DMS 273 treated with DMSO at 0.1 percent for 48 hours (cell line): ENCODE measurements around the gene C8G.

Source experiments
- DNase-seq: peaks from one replicate; lab custom pipeline; 2025; lab: John Stamatoyannopoulos, UW

Gene C8G

DNA sequence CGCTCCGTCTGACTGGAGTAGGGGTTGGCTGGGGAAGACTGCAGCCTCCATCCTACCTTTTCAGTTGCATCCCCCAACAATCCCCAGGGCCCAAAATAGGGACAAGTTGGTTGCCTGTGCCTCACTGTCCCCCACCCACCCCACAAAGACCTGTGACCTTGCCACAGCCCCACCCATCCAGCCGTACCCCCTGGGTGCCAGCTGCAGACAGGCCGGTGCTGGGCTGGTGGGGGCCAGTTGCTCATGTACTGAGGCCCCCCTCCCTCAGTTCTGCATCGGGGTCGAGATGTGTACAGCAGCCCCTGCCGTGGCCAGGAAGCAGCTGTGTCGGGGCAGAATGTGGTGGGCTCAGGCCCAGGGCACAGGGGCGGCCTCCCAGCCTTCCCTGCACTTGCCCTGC lies 38.1 kb downstream of the C8G start:
- DNase-seq: no peak

DNA sequence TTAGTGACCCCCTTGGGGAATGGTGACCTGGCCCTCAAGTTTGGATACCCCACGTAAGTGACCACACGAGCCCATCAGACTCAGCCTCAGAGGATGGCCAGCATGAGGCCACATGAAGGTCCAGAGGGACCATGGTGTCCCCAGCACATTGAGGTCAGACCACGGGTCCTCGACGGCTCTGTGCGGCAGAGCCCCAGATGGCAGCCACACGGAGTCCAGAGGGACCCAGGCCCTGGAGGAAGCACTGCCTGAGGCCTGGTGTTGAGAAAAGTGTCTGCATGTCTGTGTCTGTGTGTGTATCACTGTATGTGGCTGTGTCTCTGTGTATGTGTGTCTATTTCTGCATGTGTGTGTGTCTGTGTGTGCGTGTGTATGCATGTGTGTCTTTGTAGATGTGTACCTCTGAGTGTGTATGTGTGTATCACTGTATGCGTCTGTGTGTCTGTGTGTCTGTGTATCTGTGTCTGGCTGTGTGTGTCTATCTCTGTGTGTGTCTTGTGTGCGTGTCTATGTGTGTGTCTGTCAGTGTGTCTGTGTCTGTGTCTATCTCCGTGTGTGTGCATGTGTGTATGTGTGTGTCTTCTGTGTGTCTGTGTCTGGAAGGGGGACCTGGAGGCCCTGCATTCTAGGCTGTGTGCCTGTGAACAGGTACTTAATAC lies 38.7 kb downstream of the C8G start:
- DNase-seq: no peak

DNA sequence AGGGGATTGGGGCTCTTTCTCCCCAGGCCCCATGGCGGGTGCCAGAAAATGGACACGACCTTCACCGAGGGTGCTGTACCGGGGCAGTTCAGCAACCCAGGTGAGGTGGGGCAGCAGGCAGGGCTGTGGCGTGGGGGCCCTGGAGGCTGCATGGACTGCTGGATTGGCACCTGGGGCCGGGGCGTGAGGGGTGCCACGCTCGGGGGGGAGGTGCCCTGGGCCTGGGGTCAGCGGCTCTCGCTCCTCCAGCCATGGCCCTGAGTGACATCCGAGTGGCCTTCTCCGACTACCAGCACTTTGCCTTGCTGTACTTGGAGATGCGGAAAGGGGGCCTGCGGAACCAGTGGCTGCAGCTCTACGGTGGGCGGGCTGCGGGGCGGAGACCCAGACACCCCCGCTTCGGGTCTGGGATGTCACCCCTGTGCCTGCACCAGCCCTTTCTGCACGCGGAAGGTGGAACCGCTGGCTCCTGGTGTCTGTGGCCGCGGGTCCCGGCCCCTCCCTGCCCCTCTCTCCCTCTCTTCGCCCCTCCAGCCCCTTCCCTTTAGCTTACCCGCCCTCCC lies 39.5 kb downstream of the C8G start:
- no peak for DNase-seq

DNA sequence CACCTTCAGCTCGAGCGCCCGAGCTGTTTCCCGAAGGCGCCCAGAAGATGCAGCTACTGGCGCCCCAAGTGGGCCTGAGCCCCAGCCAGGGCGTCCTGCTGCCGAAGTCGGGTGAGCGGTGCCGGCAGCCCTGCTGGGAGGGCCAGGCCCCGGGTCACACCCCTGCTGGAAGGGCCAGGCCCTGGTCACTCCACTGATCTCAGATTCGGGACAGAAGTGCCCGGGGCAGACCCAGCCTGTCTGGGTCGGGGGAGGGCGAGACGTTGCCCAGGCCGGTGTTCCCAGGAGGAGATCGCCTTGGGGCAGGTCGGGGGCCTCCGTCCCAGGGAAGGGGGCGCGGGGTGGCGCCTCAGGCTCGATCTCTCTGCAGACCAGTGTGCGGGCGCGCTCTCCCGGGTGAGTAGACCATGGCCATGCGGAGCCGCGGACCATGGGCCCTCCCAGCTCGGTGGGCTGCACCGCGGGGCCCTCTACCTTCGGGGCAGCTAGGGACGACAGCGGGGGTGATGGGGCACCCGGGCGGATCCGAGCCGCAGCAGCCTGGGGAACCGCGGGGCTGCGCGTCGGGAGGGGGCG lies 40.1 kb downstream of the C8G start:
- no peak for DNase-seq

DNA sequence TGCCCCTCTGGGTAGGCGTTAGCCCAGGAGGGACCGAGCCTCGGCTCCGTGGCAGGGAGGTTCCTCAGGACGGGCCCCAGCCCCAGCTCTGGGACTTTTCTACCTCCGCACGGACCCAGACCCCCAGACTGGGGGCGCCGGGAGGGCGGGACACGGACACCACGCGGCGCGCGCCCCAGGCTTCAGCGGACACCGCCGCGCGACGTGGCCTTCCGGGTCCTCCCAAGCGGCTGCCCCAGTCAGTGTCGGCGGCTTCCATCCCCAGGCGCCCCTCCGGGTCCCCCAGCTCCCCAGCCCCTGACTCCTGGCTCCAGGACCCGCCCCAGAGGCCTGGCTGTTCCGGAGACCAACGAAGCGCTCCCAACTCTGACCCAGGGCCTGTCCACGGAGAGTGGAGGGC lies 40.8 kb downstream of the C8G start:
- no peak for DNase-seq

DNA sequence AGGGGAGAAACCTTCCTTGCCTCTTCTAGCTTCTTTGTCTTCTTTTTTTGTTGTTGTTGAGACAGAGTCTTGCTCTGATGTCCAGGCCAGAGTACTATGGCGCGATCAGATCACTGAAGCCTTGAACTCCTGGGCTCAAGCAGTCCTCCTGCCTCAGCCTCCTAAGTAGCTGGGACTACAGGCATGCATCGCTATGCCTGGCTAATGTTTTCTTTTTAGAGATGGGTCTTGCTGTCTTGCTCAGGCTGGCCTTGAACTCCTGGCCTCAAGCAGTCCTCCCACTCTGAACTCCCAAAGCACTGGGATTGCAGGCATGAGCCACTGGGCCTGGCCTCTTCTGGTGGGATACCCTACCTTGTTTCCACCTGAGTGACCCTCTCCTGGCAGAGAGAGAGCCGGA lies 43.8 kb downstream of the C8G start:
- DNase-seq: no peak

DNA sequence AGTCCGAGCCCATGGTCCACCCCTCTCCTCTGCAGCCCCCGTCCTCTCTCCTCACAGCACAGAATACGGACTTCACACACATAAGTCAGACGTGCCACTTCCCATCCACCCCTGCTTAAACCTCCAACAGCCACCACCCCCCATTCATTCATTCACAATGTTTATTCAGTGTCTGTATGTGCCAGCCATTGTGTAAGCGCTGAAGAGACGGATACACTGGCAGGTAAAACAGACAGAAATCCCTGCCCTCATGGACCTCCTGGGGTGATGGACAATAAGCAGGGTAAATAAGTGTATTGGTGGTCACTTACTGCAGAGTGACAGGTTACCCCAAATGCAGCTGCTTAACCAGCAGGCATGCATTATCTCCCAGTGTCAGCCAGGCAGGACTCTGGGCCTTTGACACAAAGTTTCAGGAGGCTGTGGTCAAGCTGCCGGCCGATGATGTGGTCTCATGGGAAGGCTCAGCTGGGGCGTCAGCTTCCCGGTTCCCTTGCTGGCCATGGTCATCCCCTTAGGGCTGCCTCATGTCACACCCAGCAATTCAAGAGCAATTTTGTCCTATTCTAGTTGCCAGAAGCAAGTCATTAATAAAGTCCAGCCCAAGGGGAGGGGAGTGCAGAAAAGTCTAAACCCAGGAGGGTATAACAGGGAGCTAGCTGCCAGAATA lies 45.3 kb downstream of the C8G start:
- no peak for DNase-seq

DNA sequence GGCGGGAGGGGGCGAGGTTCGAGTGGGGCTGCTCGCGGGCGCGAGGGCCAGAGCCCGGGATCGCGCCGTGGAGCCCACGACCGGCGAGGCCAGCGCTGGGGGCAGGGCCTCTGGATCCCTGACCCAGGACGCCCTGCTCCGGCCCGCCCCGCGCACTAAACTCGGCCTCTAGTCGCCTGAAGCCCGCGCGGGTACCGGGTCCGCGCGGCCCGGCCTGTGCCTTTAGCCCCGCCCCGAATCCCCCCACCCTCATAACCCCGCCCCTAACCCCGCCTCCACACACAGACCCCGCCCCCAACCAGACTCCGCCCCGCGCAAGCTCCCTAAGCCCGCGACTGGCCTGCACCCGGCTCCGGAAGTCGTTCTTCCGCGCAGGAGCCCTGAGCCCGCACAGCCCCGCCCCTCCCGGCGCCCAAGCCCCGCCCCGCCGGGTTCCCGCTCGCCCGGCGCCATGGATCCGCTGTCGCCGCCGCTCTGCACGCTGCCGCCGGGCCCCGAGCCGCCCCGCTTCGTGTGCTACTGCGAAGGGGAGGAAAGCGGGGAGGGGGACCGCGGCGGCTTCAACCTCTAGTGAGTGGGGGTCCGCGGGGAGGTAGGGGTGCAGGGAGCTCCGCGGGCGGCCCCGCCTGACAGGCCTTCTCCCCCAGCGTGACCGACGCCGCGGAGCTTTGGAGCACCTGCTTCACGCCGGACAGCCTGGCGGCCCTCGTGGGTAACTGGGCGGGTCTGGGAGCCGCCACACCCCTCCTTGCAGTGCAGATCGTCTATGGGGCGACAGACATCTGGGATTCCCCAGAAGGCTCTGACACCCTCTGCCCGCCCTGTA lies 47.2 kb downstream of the C8G start, which contains the start of gene PAXX:
Gene PAXX, plus strand, starts transcription at position 430 of the 826 bp plus-strand sequence. Its CDS starts 22 bp downstream, at position 452.
- DNase-seq: no peak

DNA sequence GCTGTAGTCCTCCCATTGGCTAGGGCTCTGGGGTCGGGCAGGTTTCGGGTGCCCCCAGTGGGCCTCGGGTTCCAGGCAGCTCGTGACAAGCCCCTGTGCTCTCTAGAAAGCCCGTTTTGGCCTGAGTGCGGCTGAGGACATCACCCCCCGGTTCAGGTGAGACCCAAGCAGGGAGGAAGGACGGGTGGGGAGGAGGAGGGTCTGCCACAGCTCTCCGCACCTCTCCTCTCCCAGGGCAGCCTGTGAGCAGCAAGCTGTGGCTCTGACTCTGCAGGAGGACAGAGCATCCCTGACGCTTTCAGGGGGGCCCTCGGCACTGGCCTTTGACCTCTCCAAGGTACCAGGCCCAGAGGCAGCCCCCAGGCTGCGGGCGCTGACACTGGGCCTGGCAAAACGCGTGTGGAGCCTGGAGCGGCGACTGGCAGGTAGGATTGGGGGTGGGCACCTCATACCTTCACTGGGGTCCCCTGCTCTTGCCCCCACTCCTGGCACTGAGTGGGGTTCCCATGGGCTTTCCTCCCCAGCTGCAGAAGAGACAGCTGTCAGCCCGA lies 47.9 kb downstream of the C8G start:
- DNase-seq: no peak

DNA sequence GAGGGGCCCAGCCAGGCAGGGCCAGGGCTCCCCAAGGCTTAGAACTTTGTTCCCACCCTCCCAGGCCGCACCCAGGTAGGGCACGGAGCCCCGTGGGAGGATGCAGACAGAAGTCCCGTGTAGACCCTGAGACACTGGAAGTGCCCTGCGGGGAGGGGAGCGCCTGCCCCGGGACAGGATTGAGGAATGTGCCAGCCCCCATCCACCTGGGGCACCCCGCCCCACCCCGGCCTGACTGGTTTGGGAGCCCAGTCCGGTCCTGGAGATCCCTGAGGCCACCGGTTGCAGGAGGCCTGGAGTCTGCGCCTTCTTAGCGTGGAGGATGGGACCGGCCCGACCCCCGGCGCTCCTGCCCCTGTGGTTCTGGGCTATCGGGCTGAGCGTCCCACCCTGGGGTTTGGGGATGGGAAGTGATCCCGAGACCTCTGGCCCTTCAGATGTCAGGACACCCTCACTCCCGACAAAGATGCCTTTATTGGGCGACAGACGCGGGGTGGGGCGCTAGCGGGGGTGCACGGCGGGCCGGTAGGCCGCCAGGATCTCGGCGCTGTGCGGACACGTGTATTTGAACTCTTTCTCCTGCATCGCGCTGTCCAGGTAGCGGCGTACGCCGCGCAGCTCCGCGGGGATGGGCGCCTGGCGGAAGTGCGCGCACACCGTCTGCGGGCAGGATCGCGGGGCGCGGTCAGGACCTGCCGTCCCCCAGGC lies 49.3 kb downstream of the C8G start:
- no peak for DNase-seq

DNA sequence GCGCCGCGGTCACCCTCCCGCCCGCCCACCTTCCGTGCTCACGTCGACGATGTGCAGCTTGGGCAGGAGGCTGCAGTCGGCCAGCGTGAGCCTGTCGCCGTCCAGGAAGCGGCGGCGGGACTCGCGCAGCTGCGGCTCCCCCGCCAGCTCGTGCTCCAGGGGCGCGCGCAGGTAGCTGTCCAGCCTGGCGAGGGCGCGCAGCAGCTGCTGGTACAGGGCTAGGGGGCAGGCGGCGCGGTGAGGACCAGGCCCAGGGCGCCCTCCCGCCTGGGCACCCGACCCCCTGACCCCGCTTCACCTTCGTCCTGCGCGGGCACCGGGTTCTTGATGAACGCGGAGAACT lies 49.8 kb downstream of the C8G start:
- no peak for DNase-seq

DNA sequence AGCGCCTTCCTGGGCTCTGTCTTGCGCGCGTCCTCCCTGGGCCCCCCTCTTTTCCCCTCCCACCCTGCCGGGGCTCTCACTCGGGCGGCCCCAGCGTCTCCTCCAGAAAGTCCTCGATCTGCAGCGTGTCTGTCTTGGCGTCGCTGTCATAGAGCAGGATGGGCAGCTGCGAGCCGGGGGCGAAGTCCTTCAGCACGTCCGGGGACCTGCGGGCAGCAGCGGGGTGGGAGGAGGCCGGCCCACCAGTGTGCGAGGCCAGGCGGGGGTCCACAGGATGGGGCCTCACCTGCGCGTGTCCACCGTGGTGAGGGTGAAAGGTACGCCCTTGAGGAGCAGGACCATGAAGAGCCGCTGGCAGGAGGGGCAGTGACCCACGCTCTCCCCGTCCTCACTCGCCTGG lies 50.3 kb downstream of the C8G start:
- DNase-seq: no peak

DNA sequence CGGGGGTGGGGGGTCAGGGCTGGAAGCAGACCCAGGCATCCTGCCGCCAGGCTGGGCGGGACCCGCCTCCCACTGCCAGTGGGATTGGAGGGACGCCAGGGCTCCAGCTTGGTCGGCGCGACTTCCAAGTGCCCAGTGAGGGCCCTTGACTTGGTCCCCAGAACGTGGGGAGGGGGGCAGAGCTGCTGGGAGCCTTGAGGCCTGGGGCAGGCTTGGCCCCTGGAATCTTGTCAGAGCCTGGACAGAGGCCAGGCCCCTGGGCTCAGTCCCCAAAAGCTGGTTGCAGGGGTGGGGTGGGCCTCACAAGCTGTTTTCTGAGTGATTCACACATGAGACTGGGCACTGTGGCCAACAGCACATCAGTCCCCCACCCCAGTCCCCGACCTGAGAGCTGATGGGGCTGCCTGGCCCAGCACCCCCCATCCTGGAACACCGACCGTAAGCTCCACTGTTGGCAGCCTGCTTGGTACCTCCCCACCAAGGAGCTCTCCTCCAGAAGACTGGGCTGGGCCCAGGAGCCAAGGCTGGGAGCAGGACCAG lies 50.8 kb downstream of the C8G start:
- no peak for DNase-seq
